Measurements from ENCODE around the gene PAIP2B.

The PAIP2B gene

GRCh38 chr2:71157124-71157793, 69.6 kb downstream of the PAIP2B start:
- H3K79me2 ChIP-seq (ENCODE audit: control insufficient read depth, low read length) = no peaks in the 10 kb centered on the region
- no peaks in the 10 kb centered on the region for H4K20me1 ChIP-seq (ENCODE audit: control insufficient read depth, insufficient read depth, low read depth, low read length)
- TF ChIP-seq EZH2phosphoT487 (IDR thresholded peaks at IDR 0.05; ENCODE audit: borderline replicate concordance, low read length) = no peak
- peak; percentile 77 for TF ChIP-seq CTCF (IDR thresholded peaks at IDR 0.05; ENCODE audit: low read depth, low read length, poor library complexity, severe bottlenecking)
- no peaks in the 10 kb centered on the region for H3K9me2 ChIP-seq (replicated peaks; ENCODE audit: control insufficient read depth, low read length)
- H3K4me1 ChIP-seq (ENCODE audit: control insufficient read depth, low read length) = peaks cover 3% of the 10 kb centered on the region; the same call in 1 of the 2 replicates
- peak overlapping the region; percentile 30 for H3K4me2 ChIP-seq (ENCODE audit: low read length)
- H3K27me3 ChIP-seq (ENCODE audit: control insufficient read depth, low read length) = peaks cover 5% of the 10 kb centered on the region
- no peaks in the 10 kb centered on the region for H3K9me3 ChIP-seq (ENCODE audit: control insufficient read depth, insufficient read depth, low read length)
- no peak overlapping the region for H3K27ac ChIP-seq (ENCODE audit: low read depth, low read length)
- no peaks in the 10 kb centered on the region for H3K36me3 ChIP-seq (ENCODE audit: control insufficient read depth, low read length)
- H3K4me3 ChIP-seq (ENCODE audit: low read length) = no peak overlapping the region
- no peaks in the 10 kb centered on the region for H3F3A ChIP-seq (ENCODE audit: control insufficient read depth, insufficient read depth)

GRCh38 chr2:71156573-71156972, 70.3 kb downstream of the PAIP2B start:
- Histone ChIP-seq H3K27ac (ENCODE audit: low read depth, low read length) (no peak overlapping the region), H3K9me3 (ENCODE audit: control insufficient read depth, insufficient read depth, low read length) (no peaks in the 10 kb centered on the region), H3K9me2 (replicated peaks; ENCODE audit: control insufficient read depth, low read length) (no peaks in the 10 kb centered on the region), H3F3A (ENCODE audit: control insufficient read depth, insufficient read depth) (no peaks in the 10 kb centered on the region; the same call in 1 of the 2 replicates), H3K36me3 (ENCODE audit: control insufficient read depth, low read length) (no peaks in the 10 kb centered on the region), H4K20me1 (ENCODE audit: control insufficient read depth, insufficient read depth, low read depth, low read length) (no peaks in the 10 kb centered on the region), H3K4me3 (ENCODE audit: low read length) (no peak overlapping the region), H3K4me2 (ENCODE audit: low read length) (no peak overlapping the region), H3K4me1 (ENCODE audit: control insufficient read depth, low read length) (peaks cover 3% of the 10 kb centered on the region; the same call in 1 of the 2 replicates), H3K79me2 (ENCODE audit: control insufficient read depth, low read length) (no peaks in the 10 kb centered on the region), H3K27me3 (ENCODE audit: control insufficient read depth, low read length) (peaks cover 5% of the 10 kb centered on the region)
- no peak for TF ChIP-seq CTCF (IDR thresholded peaks at IDR 0.05; ENCODE audit: low read depth, low read length, poor library complexity, severe bottlenecking)
- TF ChIP-seq EZH2phosphoT487 (IDR thresholded peaks at IDR 0.05; ENCODE audit: borderline replicate concordance, low read length) = no peak

- H3K27me3 ChIP-seq (ENCODE audit: control insufficient read depth, low read length) = peaks cover 5% of the 10 kb centered on the region
- no peaks in the 10 kb centered on the region for H3K79me2 ChIP-seq (ENCODE audit: control insufficient read depth, low read length)
- peaks cover 3% of the 10 kb centered on the region; the same call in 1 of the 2 replicates for H3K4me1 ChIP-seq (ENCODE audit: control insufficient read depth, low read length)
- H3K4me3 ChIP-seq (ENCODE audit: low read length) = no peak overlapping the region
- H4K20me1 ChIP-seq (ENCODE audit: control insufficient read depth, insufficient read depth, low read depth, low read length) = no peaks in the 10 kb centered on the region
- H3F3A ChIP-seq (ENCODE audit: control insufficient read depth, insufficient read depth) = no peaks in the 10 kb centered on the region; the same call in 1 of the 2 replicates
- H3K9me2 ChIP-seq (replicated peaks; ENCODE audit: control insufficient read depth, low read length) = no peaks in the 10 kb centered on the region
- no peak overlapping the region for H3K4me2 ChIP-seq (ENCODE audit: low read length)
- TF ChIP-seq CTCF (IDR thresholded peaks at IDR 0.05; ENCODE audit: low read depth, low read length, poor library complexity, severe bottlenecking) = no peak
- TF ChIP-seq EZH2phosphoT487 (IDR thresholded peaks at IDR 0.05; ENCODE audit: borderline replicate concordance, low read length) = no peak
- H3K36me3 ChIP-seq (ENCODE audit: control insufficient read depth, low read length) = no peaks in the 10 kb centered on the region
- no peak overlapping the region for H3K27ac ChIP-seq (ENCODE audit: low read depth, low read length)
- no peaks in the 10 kb centered on the region for H3K9me3 ChIP-seq (ENCODE audit: control insufficient read depth, insufficient read depth, low read length)
These were observed 71.1 kb downstream of the PAIP2B start for GRCh38 chr2:71155846-71156245.

Measured in DOHH2 (cell line).